ENCODE measurements around the gene TGFBR2.

Gene TGFBR2

GRCh38 chr3:30728143-30728542 is 121.7 kb downstream of the TGFBR2 start:
- Mint-ChIP-seq H3K36me3 (ENCODE audit: low read depth) (no peaks in the 10 kb centered on the region), H3K4me1 (no peaks in the 10 kb centered on the region), H3K27ac (no peak overlapping the region), H3K9me3 (no peaks in the 10 kb centered on the region), H3K27me3 (ENCODE audit: low read depth, poor library complexity) (no peaks in the 10 kb centered on the region), H3K4me3 (no peak overlapping the region)
- no peak for DNase-seq
- no peak for TF ChIP-seq CTCF (IDR thresholded peaks at IDR 0.05)

- Mint-ChIP-seq H3K36me3 (ENCODE audit: low read depth) (no peaks in the 10 kb centered on the region), H3K4me3 (no peak overlapping the region), H3K4me1 (no peaks in the 10 kb centered on the region), H3K27me3 (ENCODE audit: low read depth, poor library complexity) (no peaks in the 10 kb centered on the region), H3K9me3 (no peaks in the 10 kb centered on the region), H3K27ac (no peak overlapping the region)
- no peak for TF ChIP-seq CTCF (IDR thresholded peaks at IDR 0.05)
- no peak for DNase-seq
Measured at GRCh38 chr3:30729512-30729911, 123.1 kb downstream of the TGFBR2 start.

- Mint-ChIP-seq H3K9me3 (no peaks in the 10 kb centered on the region), H3K4me3 (no peak overlapping the region)
- DNase-seq, result no peak
Measured at GRCh38 chr3:30729936-30730335, 123.5 kb downstream of the TGFBR2 start.

GRCh38 chr3:30730967-30731366 is 124.6 kb downstream of the TGFBR2 start:
- H3K27ac Mint-ChIP-seq, result no peak overlapping the region
- H3K27me3 Mint-ChIP-seq (ENCODE audit: low read depth, poor library complexity), result peaks cover 2% of the 10 kb centered on the region
- H3K4me1 Mint-ChIP-seq, result no peaks in the 10 kb centered on the region
- no peak for TF ChIP-seq CTCF (IDR thresholded peaks at IDR 0.05)
- no peak overlapping the region for H3K4me3 Mint-ChIP-seq
- H3K36me3 Mint-ChIP-seq (ENCODE audit: low read depth), result no peaks in the 10 kb centered on the region
- DNase-seq, result no peak
- H3K9me3 Mint-ChIP-seq, result peaks cover 5% of the 10 kb centered on the region

More at GRCh38 chr3:30729936-30730335, 123.5 kb downstream of the TGFBR2 start:
- no peaks in the 10 kb centered on the region for H3K36me3 Mint-ChIP-seq (ENCODE audit: low read depth)
- H3K27ac Mint-ChIP-seq, result no peak overlapping the region
- no peaks in the 10 kb centered on the region for H3K27me3 Mint-ChIP-seq (ENCODE audit: low read depth, poor library complexity)
- TF ChIP-seq CTCF (IDR thresholded peaks at IDR 0.05), result no peak
- no peaks in the 10 kb centered on the region for H3K4me1 Mint-ChIP-seq

GRCh38 chr3:30733209-30733608 is 126.8 kb downstream of the TGFBR2 start:
- no peak overlapping the region for H3K27ac Mint-ChIP-seq
- no peak overlapping the region for H3K4me3 Mint-ChIP-seq
- no peak for DNase-seq
- peaks cover 5% of the 10 kb centered on the region for H3K9me3 Mint-ChIP-seq
- H3K4me1 Mint-ChIP-seq, result no peaks in the 10 kb centered on the region
- peaks cover 4% of the 10 kb centered on the region for H3K27me3 Mint-ChIP-seq (ENCODE audit: low read depth, poor library complexity)
- no peak for TF ChIP-seq CTCF (IDR thresholded peaks at IDR 0.05)
- no peaks in the 10 kb centered on the region for H3K36me3 Mint-ChIP-seq (ENCODE audit: low read depth)

GRCh38 chr3:30733696-30734095 is 127.3 kb downstream of the TGFBR2 start:
- H3K36me3 Mint-ChIP-seq (ENCODE audit: low read depth), result no peaks in the 10 kb centered on the region
- H3K9me3 Mint-ChIP-seq, result peaks cover 5% of the 10 kb centered on the region
- peaks cover 4% of the 10 kb centered on the region for H3K27me3 Mint-ChIP-seq (ENCODE audit: low read depth, poor library complexity)
- no peaks in the 10 kb centered on the region for H3K4me1 Mint-ChIP-seq
- no peak for DNase-seq
- H3K27ac Mint-ChIP-seq, result no peak overlapping the region
- no peak for TF ChIP-seq CTCF (IDR thresholded peaks at IDR 0.05)
- H3K4me3 Mint-ChIP-seq, result no peak overlapping the region

Measured in nephron progenitor cell (in vitro differentiated cells).